ENCODE measurements around the gene PIGM.

- no peak for TF ChIP-seq CTCF (IDR thresholded peaks at IDR 0.05)
- TF ChIP-seq POLR2A (IDR thresholded peaks at IDR 0.05): no peak
- no peak for TF ChIP-seq POLR2AphosphoS5 (IDR thresholded peaks at IDR 0.05)
- no peak for TF ChIP-seq EP300 (IDR thresholded peaks at IDR 0.05)
These were observed 15.6 kb upstream of the PIGM start for GRCh38 chr1:160047111-160047991.
